GM18526 (cell line): ENCODE results near the gene MXI1.

Experiments used
- POLR2A ChIP-seq: IDR thresholded peaks from 3 replicates; pipeline ENCODE4 v1.6.1; 2011; ENCODE audit not compliant: insufficient read length; ENCODE audit errors: extremely low read depth

Gene MXI1

GRCh38 chr10:110209454-110209925, 2.1 kb downstream of the MXI1 start:
- no peak for TF ChIP-seq POLR2A

GRCh38 chr10:110209926-110210673, 2.7 kb downstream of the MXI1 start:
- TF ChIP-seq POLR2A = no peak

DNA sequence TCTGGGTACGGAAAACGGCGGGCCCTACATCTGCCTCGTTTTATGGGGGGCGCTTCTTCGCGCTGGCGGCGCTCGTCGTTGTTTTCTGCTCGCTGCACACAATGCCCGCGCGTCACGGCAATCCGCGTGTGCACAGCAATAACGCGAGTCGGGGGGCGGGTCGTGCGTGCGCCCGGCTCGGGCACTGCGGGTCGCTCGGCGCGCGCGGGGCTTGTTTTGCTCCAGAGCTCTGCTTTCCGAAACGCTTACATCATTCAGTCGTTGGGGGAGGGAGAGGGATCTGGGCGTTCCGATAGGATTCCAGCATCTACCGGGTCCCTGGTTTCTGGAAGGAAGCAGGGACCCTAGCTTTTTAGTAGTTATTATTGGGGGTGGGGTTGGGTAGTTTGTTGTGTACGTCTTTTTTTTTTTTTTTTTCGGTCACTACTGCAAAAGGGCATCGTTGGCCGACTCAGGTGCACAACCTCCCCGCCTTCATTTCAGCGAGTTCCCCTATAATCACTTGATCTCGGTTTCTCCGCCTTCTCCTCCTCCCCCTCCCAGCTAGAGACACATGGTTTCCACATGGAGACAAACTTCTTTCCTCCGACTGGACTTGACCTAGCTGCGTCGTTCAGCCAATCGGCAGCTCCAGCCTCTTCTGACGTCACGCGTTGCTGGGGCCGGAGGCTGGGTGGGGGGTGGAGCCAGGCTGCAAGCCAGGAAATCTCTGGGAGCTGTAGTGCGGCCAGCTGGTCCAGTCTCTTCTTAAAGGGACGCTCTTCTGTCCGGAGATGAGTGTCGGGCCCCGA, 3.5 kb downstream of the MXI1 start:
- no peak for TF ChIP-seq POLR2A

GRCh38 chr10:110211465-110211843, 4.0 kb downstream of the MXI1 start:
- no peak for TF ChIP-seq POLR2A

- TF ChIP-seq POLR2A = no peak
Observed at GRCh38 chr10:110212119-110213006, 5.0 kb downstream of the MXI1 start.

- no peak for TF ChIP-seq POLR2A
Observed at GRCh38 chr10:110214371-110214826, 7.0 kb downstream of the MXI1 start.

GRCh38 chr10:110215286-110216170, 8.1 kb downstream of the MXI1 start:
- no peak for TF ChIP-seq POLR2A

GRCh38 chr10:110216240-110216639, 8.8 kb downstream of the MXI1 start:
- TF ChIP-seq POLR2A = no peak

DNA sequence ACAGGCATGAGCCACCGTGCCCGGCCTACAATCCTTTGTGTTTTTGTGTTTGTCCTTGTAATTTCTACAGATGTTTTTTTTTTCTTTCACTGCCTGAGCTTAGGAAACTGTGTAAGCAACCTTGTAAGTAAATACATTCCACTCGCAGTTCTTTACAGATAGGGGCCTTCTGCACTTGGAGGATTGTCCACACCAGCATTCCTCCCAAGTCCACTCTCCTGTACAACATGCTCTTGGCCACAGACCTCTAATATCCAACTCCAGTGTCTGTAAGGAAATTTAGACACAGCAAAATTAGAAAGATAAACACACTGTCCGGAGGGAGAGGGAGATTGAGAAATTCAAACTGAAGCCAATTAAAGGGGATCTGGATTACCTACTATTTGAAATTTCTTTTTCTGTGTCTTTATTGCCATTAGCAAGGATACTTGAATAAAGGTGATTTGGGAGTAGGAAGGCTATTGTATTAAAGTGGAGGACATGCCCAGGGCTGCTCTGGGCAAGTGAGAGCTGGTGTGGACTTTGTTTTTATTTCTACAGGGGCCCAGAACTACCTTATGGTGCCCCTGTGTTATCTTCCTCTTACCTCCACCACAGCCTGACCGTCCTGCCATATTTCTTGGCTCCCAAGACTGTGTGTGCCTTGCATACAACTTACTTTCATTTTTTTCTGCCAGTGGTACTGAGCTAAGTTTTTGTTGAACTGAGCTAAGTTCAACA, 9.7 kb downstream of the MXI1 start:
- no peak for TF ChIP-seq POLR2A

DNA sequence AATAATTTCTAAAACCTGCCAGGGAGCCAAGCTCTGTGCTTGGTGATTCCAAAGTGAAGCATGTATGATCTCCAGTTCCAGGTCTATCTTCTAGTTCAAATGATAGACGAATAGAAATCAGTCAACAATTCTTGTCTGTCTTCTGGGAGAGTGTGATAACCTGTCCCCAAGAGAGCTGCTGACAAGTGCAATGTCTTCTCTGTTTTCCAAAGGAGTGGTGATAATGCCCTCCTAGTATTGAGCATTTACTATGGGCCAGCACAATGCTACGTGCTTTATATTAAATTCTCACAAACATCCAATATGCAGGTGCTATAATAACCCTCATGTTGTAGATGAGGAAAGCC, 10.2 kb downstream of the MXI1 start:
- no peak for TF ChIP-seq POLR2A

DNA sequence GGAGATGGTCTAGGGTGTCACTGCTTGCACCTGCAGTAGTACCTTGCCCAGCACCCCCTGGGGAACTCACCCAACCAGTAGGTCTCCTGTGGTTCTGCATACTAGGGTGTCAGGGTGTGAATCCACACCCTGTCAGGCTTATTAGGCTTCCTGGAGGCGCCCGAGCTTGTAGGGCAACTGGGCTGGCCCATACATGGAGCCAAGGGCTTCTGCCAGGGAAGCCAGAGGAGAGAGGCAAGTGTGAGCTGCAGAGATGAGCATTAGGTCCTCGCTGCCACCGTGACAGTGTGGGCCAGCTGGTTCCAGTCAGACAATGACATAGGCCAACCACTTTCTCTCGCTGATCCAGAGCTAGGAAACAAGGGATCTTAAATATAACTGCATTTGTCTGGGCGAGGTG, 11.2 kb downstream of the MXI1 start:
- no peak for TF ChIP-seq POLR2A

DNA sequence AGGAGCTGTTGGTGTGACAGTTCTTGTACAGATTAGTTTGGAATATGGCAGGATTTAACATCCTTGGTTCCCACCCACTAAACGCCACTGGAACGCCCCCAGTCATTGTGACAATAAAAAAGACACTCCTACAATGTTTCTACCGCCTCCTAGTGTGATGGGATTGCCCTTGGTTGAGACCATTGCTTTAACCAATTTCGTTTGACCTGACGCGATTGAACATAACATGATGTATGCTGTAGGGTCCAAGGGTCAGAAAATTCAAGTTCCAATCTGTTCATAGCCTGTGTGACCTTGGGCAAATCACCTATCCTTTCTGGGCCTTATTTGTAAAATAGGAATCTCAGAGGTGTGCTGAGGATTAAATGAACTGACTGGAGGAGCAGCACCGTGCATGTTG, 12.5 kb downstream of the MXI1 start:
- TF ChIP-seq POLR2A = no peak

- no peak for TF ChIP-seq POLR2A
Observed at GRCh38 chr10:110220398-110220797, 13.0 kb downstream of the MXI1 start.
